ENCODE measurements around the gene THRB. TPM values are rescaled to one million over a fixed set of nuclear protein-coding genes. Genes with fewer than 3 reads are reported as not detected.

THRB gene
- total and polyA plus RNA-seq, 10 donors = 1.00 to 26.6 (median 16.2) TPM

- Histone ChIP-seq H3K9me3 (no peaks in the 10 kb centered on the region), H3K27me3 (replicated peaks in 1 of 7) (no peaks in the 10 kb centered on the region), H3K4me3 (no peak overlapping the region), H3K36me3 (no peaks in the 10 kb centered on the region), H3K4me1 (peaks cover 0 to 4% (median 0%) of the 10 kb centered on the region in 6 donors), H3K27ac (no peak overlapping the region)
- no peak for DNase-seq
- TF ChIP-seq POLR2A (IDR thresholded peaks at IDR 0.05) (no peak), POLR2AphosphoS5 (IDR thresholded peaks at IDR 0.05) (no peak), CTCF (IDR thresholded peaks at IDR 0.05 in 8 of 11, conservative IDR thresholded peaks at IDR 0.05 in 3 of 11) (no peak)
- 54 to 82% (median 72%) methylated on average over 3 of the region's 3 CpGs for WGBS, 5 donors
- intact Hi-C loops (cut with DNase I; ENCODE audit: low total_unique reads) = no loop called here
These were observed 17.6 kb downstream of the THRB start for GRCh38 chr3:24476871-24477656.

GRCh38 chr3:24475925-24476324 is 18.7 kb downstream of the THRB start:
- Histone ChIP-seq H3K27ac (no peak overlapping the region), H3K4me1 (peaks cover 0 to 4% (median 0%) of the 10 kb centered on the region in 6 donors), H3K27me3 (replicated peaks in 1 of 7) (no peaks in the 10 kb centered on the region), H3K4me3 (no peak overlapping the region), H3K36me3 (no peaks in the 10 kb centered on the region), H3K9me3 (no peaks in the 10 kb centered on the region)
- intact Hi-C loops (cut with DNase I; ENCODE audit: low total_unique reads) = no loop called here
- 36 to 81% (median 69%) methylated on average over 1 of the region's 1 CpG for WGBS, 5 donors
- no peak for DNase-seq
- TF ChIP-seq POLR2A (IDR thresholded peaks at IDR 0.05) (no peak), CTCF (IDR thresholded peaks at IDR 0.05 in 8 of 11, conservative IDR thresholded peaks at IDR 0.05 in 3 of 11) (no peak), POLR2AphosphoS5 (IDR thresholded peaks at IDR 0.05) (no peak)

- TF ChIP-seq CTCF (IDR thresholded peaks at IDR 0.05 in 8 of 11, conservative IDR thresholded peaks at IDR 0.05 in 3 of 11) (no peak), POLR2AphosphoS5 (IDR thresholded peaks at IDR 0.05) (no peak)
- no peak for DNase-seq
- Histone ChIP-seq H3K4me3 (no peak overlapping the region), H3K27ac (no peak overlapping the region), H3K27me3 (replicated peaks in 1 of 7) (no peaks in the 10 kb centered on the region), H3K9me3 (no peaks in the 10 kb centered on the region), H3K4me1 (no peaks in the 10 kb centered on the region), H3K36me3 (no peaks in the 10 kb centered on the region)
- intact Hi-C loops (cut with DNase I; ENCODE audit: low total_unique reads) = no loop called here
- WGBS, 5 donors = 90 to 96% (median 91%) methylated on average over 4 of the region's 4 CpGs
These were observed 19.8 kb downstream of the THRB start for GRCh38 chr3:24474862-24475261.

GRCh38 chr3:24472358-24472757 is 22.3 kb downstream of the THRB start:
- TF ChIP-seq CTCF (IDR thresholded peaks at IDR 0.05 in 8 of 11, conservative IDR thresholded peaks at IDR 0.05 in 3 of 11) = no peak
- TF ChIP-seq POLR2AphosphoS5 (IDR thresholded peaks at IDR 0.05) = no peak
- no peak for TF ChIP-seq POLR2A (IDR thresholded peaks at IDR 0.05)
- Histone ChIP-seq H3K4me1 (no peaks in the 10 kb centered on the region), H3K27me3 (replicated peaks in 1 of 7) (no peaks in the 10 kb centered on the region), H3K4me3 (no peak overlapping the region), H3K36me3 (no peaks in the 10 kb centered on the region), H3K9me3 (no peaks in the 10 kb centered on the region), H3K27ac (no peak overlapping the region)
- 75 to 87% (median 85%) methylated on average over 1 of the region's 1 CpG for WGBS, 5 donors
- DNase-seq = no peak
- intact Hi-C loops (cut with DNase I; ENCODE audit: low total_unique reads) = no loop called here
